ENCODE data around the gene TOMM6. TPM values are rescaled to one million over a fixed set of nuclear protein-coding genes. Genes with fewer than 3 reads are reported as not detected.

The TOMM6 gene
- total RNA-seq, 1 donor from 2014 or later, result 203 TPM

GRCh38 chr6:41748542-41748941 lies 39.0 kb upstream of the TOMM6 start:
- no peak for DNase-seq (ENCODE audit: extremely low spot score, unreplicated experiment)
- H3K36me3 Mint-ChIP-seq, result no peaks in the 10 kb centered on the region
- H3K9me3 Mint-ChIP-seq, result no peaks in the 10 kb centered on the region
- H3K4me1 Mint-ChIP-seq (ENCODE audit: unreplicated experiment), result no peaks in the 10 kb centered on the region
- H3K4me3 Mint-ChIP-seq, result no peak overlapping the region
- H3K27ac Mint-ChIP-seq, result no peak overlapping the region
- TF ChIP-seq, protein P1, sequence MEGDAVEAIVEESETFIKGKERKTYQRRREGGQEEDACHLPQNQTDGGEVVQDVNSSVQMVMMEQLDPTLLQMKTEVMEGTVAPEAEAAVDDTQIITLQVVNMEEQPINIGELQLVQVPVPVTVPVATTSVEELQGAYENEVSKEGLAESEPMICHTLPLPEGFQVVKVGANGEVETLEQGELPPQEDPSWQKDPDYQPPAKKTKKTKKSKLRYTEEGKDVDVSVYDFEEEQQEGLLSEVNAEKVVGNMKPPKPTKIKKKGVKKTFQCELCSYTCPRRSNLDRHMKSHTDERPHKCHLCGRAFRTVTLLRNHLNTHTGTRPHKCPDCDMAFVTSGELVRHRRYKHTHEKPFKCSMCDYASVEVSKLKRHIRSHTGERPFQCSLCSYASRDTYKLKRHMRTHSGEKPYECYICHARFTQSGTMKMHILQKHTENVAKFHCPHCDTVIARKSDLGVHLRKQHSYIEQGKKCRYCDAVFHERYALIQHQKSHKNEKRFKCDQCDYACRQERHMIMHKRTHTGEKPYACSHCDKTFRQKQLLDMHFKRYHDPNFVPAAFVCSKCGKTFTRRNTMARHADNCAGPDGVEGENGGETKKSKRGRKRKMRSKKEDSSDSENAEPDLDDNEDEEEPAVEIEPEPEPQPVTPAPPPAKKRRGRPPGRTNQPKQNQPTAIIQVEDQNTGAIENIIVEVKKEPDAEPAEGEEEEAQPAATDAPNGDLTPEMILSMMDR (conservative IDR thresholded peaks at IDR 0.05), result no peak
- peaks cover 17% of the 10 kb centered on the region for H3K27me3 Mint-ChIP-seq

- no peak for DNase-seq (ENCODE audit: extremely low spot score, unreplicated experiment)
- H3K9me3 Mint-ChIP-seq, result no peaks in the 10 kb centered on the region
- no peaks in the 10 kb centered on the region for H3K4me1 Mint-ChIP-seq (ENCODE audit: unreplicated experiment)
- H3K27me3 Mint-ChIP-seq, result peaks cover 26% of the 10 kb centered on the region
- H3K36me3 Mint-ChIP-seq, result no peaks in the 10 kb centered on the region
- H3K4me3 Mint-ChIP-seq, result no peak overlapping the region
- no peak overlapping the region for H3K27ac Mint-ChIP-seq
- TF ChIP-seq, protein P1 (conservative IDR thresholded peaks at IDR 0.05), result no peak
These were observed 37.1 kb upstream of the TOMM6 start for GRCh38 chr6:41750374-41750773.

DNA sequence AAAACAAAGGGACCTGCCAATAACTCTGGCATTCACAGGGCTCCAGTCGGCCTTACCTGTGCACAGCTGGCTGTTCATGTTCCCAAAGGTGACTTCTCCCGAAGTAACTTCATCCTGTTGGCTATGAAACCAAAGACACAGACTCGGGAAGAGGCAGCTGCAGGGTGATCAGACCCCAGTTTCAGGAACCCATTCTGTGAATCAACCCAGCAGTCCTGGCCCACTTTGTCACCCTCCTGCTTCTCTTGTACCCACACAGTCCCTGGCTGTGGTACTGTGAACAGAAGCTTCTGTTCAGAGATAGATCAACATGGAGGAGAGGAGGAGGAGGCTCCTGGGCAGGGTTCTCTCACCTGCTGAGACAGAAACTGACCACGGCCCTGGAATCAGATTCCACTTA lies 31.6 kb upstream of the TOMM6 start:
- H3K4me3 Mint-ChIP-seq, result no peak overlapping the region
- peaks cover 29% of the 10 kb centered on the region for H3K27me3 Mint-ChIP-seq
- TF ChIP-seq, protein P1 (conservative IDR thresholded peaks at IDR 0.05), result no peak
- H3K4me1 Mint-ChIP-seq (ENCODE audit: unreplicated experiment), result no peaks in the 10 kb centered on the region
- no peak overlapping the region for H3K27ac Mint-ChIP-seq
- DNase-seq (ENCODE audit: extremely low spot score, unreplicated experiment), result no peak
- no peaks in the 10 kb centered on the region for H3K36me3 Mint-ChIP-seq
- H3K9me3 Mint-ChIP-seq, result no peaks in the 10 kb centered on the region

GRCh38 chr6:41756354-41756753 lies 31.1 kb upstream of the TOMM6 start:
- H3K4me1 Mint-ChIP-seq (ENCODE audit: unreplicated experiment), result no peaks in the 10 kb centered on the region

GRCh38 chr6:41757271-41757670 lies 30.2 kb upstream of the TOMM6 start:
- no peak overlapping the region for H3K4me3 Mint-ChIP-seq
- peaks cover 30% of the 10 kb centered on the region for H3K27me3 Mint-ChIP-seq
- DNase-seq (ENCODE audit: extremely low spot score, unreplicated experiment), result no peak
- TF ChIP-seq, protein P1 (conservative IDR thresholded peaks at IDR 0.05), result no peak
- H3K36me3 Mint-ChIP-seq, result no peaks in the 10 kb centered on the region
- no peaks in the 10 kb centered on the region for H3K9me3 Mint-ChIP-seq
- H3K27ac Mint-ChIP-seq, result no peak overlapping the region
- no peaks in the 10 kb centered on the region for H3K4me1 Mint-ChIP-seq (ENCODE audit: unreplicated experiment)

More at GRCh38 chr6:41756354-41756753, 31.1 kb upstream of the TOMM6 start:
- Mint-ChIP-seq H3K27me3 (peaks cover 27% of the 10 kb centered on the region), H3K4me3 (no peak overlapping the region), H3K9me3 (no peaks in the 10 kb centered on the region), H3K27ac (no peak overlapping the region), H3K36me3 (no peaks in the 10 kb centered on the region)
- DNase-seq (ENCODE audit: extremely low spot score, unreplicated experiment), result no peak
- TF ChIP-seq, protein P1 (conservative IDR thresholded peaks at IDR 0.05), result no peak
